ENCODE data around the gene ASIC4. TPM values are rescaled to one million over a fixed set of nuclear protein-coding genes. Genes with fewer than 3 reads are reported as not detected.

The ASIC4 gene
- total and polyA plus RNA-seq, 2 of the 13 experiments (the other 11 are each of a cell fraction or from before 2014, with no cell fraction given): 0.03 TPM; not detected in 1

DNA sequence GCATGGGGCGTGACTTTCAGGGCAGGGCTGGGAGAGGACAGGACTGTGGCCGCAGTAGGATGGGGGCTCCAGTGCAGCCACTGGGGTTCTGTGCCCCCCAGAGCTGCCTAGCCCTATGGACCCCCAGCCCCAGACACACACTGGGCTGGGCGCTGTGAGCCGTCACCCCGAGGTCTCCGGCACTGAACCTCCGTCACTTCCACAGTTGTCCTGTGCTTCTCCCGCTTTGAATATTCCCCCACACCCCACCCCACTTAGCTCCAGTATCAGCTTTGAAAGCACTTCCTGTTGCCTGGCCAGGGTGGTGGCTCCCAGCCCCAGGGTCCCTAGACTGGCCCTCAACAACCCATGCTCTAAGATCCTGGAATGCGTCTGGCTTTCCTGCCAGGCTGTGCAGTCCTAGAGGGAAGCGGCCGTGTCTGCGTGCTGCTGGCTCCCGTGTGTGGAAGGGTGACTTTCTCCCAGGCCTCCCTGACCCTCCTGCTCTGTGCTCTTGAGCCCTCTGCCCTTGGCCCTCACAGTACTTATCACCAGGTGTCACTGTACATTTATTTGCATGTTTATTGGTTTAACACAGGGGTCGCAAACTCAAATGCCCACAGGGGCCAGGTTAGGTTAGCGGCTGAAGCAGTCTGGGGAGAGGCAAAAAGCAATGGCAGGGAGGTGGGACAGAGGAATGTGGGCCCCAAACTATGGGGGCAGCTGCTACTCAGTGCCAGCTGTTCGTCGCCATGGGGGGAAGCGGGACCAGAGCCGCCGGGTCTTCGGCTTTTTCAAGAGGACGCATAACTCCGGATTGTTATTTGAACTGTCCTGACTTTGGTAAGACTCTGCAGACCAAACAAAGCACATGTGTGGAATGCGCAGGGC, 47.1 kb downstream of the ASIC4 start (continued):
- TF ChIP-seq STAT5B (CRISPR knock-in tag; IDR thresholded peaks at IDR 0.05) (no peak), ASH2L (IDR thresholded peaks at IDR 0.05; ENCODE audit: insufficient read length, low read depth, low read length) (no peak), TARDBP (CRISPR knock-in tag; IDR thresholded peaks at IDR 0.05) (peak; percentile 72; the same call in 1 of the 2 replicates), CBX5 (CRISPR knock-in tag; IDR thresholded peaks at IDR 0.05; ENCODE audit: borderline replicate concordance) (no peak), SSRP1 (CRISPR knock-in tag; IDR thresholded peaks at IDR 0.05) (peak; percentile 88), ZNF879 (CRISPR knock-in tag; IDR thresholded peaks at IDR 0.05) (no peak), ZNF337 (CRISPR knock-in tag; IDR thresholded peaks at IDR 0.05; ENCODE audit: borderline replicate concordance, low read depth) (peak; percentile 55; the same call in 1 of the 2 replicates), RFX1 (IDR thresholded peaks at IDR 0.05) (no peak), MAZ (IDR thresholded peaks at IDR 0.05; ENCODE audit: borderline replicate concordance, low read depth, low read length) (no peak), MAZ (CRISPR knock-in tag; IDR thresholded peaks at IDR 0.05; ENCODE audit: low read depth) (peak; percentile 54; the same call in 1 of the 2 replicates), LCORL (IDR thresholded peaks at IDR 0.05) (no peak), LCORL (CRISPR knock-in tag; IDR thresholded peaks at IDR 0.05) (peak; percentile 56; the same call in 1 of the 2 replicates), NKX3-1 (CRISPR knock-in tag; IDR thresholded peaks at IDR 0.05) (no peak), PHF5A (CRISPR knock-in tag; IDR thresholded peaks at IDR 0.05; ENCODE audit: low read depth, unreplicated experiment) (peak; percentile 48), HOXA3 (CRISPR knock-in tag; IDR thresholded peaks at IDR 0.05) (peak; percentile 14; the same call in 1 of the 2 replicates)
- TF ChIP-seq, protein P1, sequence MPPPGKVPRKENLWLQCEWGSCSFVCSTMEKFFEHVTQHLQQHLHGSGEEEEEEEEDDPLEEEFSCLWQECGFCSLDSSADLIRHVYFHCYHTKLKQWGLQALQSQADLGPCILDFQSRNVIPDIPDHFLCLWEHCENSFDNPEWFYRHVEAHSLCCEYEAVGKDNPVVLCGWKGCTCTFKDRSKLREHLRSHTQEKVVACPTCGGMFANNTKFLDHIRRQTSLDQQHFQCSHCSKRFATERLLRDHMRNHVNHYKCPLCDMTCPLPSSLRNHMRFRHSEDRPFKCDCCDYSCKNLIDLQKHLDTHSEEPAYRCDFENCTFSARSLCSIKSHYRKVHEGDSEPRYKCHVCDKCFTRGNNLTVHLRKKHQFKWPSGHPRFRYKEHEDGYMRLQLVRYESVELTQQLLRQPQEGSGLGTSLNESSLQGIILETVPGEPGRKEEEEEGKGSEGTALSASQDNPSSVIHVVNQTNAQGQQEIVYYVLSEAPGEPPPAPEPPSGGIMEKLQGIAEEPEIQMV (CRISPR knock-in tag; IDR thresholded peaks at IDR 0.05; ENCODE audit: low read depth): no peak
- TF ChIP-seq, protein P2, sequence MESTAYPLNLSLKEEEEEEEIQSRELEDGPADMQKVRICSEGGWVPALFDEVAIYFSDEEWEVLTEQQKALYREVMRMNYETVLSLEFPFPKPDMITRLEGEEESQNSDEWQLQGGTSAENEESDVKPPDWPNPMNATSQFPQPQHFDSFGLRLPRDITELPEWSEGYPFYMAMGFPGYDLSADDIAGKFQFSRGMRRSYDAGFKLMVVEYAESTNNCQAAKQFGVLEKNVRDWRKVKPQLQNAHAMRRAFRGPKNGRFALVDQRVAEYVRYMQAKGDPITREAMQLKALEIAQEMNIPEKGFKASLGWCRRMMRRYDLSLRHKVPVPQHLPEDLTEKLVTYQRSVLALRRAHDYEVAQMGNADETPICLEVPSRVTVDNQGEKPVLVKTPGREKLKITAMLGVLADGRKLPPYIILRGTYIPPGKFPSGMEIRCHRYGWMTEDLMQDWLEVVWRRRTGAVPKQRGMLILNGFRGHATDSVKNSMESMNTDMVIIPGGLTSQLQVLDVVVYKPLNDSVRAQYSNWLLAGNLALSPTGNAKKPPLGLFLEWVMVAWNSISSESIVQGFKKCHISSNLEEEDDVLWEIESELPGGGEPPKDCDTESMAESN (CRISPR knock-in tag; conservative IDR thresholded peaks at IDR 0.05): 0 out of 2 replicates have a peak, but pooled peaks have one; percentile 34
- TF ChIP-seq, protein P3, sequence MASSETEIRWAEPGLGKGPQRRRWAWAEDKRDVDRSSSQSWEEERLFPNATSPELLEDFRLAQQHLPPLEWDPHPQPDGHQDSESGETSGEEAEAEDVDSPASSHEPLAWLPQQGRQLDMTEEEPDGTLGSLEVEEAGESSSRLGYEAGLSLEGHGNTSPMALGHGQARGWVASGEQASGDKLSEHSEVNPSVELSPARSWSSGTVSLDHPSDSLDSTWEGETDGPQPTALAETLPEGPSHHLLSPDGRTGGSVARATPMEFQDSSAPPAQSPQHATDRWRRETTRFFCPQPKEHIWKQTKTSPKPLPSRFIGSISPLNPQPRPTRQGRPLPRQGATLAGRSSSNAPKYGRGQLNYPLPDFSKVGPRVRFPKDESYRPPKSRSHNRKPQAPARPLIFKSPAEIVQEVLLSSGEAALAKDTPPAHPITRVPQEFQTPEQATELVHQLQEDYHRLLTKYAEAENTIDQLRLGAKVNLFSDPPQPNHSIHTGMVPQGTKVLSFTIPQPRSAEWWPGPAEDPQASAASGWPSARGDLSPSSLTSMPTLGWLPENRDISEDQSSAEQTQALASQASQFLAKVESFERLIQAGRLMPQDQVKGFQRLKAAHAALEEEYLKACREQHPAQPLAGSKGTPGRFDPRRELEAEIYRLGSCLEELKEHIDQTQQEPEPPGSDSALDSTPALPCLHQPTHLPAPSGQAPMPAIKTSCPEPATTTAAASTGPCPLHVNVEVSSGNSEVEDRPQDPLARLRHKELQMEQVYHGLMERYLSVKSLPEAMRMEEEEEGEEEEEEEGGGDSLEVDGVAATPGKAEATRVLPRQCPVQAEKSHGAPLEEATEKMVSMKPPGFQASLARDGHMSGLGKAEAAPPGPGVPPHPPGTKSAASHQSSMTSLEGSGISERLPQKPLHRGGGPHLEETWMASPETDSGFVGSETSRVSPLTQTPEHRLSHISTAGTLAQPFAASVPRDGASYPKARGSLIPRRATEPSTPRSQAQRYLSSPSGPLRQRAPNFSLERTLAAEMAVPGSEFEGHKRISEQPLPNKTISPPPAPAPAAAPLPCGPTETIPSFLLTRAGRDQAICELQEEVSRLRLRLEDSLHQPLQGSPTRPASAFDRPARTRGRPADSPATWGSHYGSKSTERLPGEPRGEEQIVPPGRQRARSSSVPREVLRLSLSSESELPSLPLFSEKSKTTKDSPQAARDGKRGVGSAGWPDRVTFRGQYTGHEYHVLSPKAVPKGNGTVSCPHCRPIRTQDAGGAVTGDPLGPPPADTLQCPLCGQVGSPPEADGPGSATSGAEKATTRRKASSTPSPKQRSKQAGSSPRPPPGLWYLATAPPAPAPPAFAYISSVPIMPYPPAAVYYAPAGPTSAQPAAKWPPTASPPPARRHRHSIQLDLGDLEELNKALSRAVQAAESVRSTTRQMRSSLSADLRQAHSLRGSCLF (CRISPR knock-in tag; IDR thresholded peaks at IDR 0.05; ENCODE audit: borderline replicate concordance): no peak
- TF ChIP-seq, protein P4, sequence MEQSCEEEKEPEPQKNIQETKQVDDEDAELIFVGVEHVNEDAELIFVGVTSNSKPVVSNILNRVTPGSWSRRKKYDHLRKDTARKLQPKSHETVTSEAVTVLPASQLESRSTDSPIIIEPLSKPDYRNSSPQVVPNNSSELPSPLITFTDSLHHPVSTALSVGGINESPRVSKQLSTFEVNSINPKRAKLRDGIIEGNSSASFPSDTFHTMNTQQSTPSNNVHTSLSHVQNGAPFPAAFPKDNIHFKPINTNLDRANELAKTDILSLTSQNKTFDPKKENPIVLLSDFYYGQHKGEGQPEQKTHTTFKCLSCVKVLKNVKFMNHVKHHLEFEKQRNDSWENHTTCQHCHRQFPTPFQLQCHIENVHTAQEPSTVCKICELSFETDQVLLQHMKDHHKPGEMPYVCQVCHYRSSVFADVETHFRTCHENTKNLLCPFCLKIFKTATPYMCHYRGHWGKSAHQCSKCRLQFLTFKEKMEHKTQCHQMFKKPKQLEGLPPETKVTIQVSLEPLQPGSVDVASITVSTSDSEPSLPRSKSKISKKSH (CRISPR knock-in tag; IDR thresholded peaks at IDR 0.05; ENCODE audit: borderline replicate concordance): 0 out of 2 replicates have a peak, but pooled peaks have one; percentile 7

Data from HepG2 (cell line).